Gastrocnemius medialis (tissue), 4 donors: Measurements from ENCODE around the gene C17orf114.

ENCODE experiments used
- POLR2A ChIP-seq, 2 donors: fragments of 450-650 bp; IDR thresholded peaks; one replicate each; pipeline ENCODE4 v1.6.1; 2017; ENCODE audit warnings: antibody characterized with exemption in 2 of 2, mild to moderate bottlenecking in 2 of 2, moderate library complexity in 2 of 2
- TF ChIP-seq, protein P1 (sequence below), 5 experiments: fragments of 450-650 bp in 3 of 5; fragments of 200-600 bp in 2 of 5; sonication (generic) in 2 of 5; IDR thresholded peaks in 4 of 5; conservative IDR thresholded peaks in 1 of 5; 1 replicate in 4 of 5; 2 replicates in 1 of 5; pipeline ENCODE4 v1.5.1; 2016 to 2019; ENCODE audit warnings: antibody characterized with exemption in 5 of 5, mild to moderate bottlenecking in 3 of 5, moderate library complexity in 3 of 5

DNA sequence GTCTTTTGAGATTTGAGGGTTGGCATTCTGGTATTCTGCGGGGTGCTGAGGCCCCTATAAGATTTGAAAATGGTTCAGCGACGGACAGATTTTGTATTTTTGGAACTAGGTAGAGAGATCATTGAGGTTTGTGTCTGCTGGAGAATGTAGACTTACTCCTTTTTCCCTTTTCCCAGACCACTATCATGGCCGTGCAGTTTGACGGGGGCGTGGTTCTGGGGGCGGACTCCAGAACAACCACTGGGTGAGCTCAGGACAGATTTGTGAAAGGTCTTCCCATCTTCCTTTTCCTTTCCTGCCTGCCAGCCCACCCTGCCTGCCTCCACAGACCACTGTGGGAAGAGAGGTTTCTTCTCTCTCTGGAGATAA lies 5.6 kb downstream of the C17orf114 start:
- TF ChIP-seq, protein P1, sequence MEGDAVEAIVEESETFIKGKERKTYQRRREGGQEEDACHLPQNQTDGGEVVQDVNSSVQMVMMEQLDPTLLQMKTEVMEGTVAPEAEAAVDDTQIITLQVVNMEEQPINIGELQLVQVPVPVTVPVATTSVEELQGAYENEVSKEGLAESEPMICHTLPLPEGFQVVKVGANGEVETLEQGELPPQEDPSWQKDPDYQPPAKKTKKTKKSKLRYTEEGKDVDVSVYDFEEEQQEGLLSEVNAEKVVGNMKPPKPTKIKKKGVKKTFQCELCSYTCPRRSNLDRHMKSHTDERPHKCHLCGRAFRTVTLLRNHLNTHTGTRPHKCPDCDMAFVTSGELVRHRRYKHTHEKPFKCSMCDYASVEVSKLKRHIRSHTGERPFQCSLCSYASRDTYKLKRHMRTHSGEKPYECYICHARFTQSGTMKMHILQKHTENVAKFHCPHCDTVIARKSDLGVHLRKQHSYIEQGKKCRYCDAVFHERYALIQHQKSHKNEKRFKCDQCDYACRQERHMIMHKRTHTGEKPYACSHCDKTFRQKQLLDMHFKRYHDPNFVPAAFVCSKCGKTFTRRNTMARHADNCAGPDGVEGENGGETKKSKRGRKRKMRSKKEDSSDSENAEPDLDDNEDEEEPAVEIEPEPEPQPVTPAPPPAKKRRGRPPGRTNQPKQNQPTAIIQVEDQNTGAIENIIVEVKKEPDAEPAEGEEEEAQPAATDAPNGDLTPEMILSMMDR (IDR thresholded peaks at IDR 0.05 in 4 of 5, conservative IDR thresholded peaks at IDR 0.05 in 1 of 5): no peak
- no peak for TF ChIP-seq POLR2A (IDR thresholded peaks at IDR 0.05)
